ENCODE data around the gene SLC38A3.

The SLC38A3 gene

DNA sequence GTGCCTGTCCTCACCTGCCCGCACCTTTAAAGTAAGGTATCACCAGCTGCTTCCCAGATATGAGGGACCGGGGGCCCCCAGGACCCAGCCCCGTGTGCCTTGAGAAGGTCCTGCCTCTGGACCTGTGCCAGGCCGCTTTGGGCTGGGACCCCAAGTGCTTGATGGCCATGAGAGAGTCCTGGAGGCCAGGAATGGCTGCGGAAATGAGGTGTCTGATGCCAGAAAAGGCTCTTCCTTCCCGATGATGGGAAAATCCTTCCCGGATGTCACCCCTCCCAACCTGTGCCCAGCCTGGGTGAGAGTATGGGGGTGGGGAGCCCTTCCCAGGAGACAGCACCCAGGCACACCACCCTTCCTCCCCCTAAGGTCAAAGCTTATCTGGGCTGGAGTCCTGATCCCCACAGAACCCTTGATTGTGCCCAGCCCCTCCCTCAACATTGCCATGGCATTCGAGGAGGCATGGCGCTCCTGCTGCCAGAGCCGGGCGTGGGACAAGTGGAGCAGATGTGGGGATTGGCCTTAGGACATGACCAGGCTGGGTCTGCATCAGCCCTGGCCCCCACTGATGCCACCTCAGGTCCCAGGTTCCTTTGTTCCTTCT lies 35.7 kb upstream of the SLC38A3 start:
- no peak for DNase-seq

DNA sequence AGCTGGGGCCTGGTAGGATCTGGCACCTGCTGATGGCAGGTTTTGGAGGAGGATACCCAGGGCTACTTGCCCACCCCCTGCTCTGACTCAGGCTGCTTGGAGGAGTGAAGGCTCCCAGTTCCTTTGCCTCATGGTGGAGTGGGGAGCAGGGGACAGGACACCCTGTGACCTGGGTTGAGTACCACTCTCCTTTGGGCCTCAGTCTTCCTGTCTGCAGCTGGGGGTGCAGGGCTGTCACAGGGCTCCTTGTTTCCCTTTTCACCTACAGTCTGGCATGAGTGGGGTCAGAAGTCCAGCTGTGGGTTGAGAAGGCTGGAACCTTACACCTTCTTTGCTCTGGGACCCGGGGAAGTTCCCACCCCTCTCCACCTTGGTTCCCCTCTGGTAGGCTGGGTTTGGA lies 35.2 kb upstream of the SLC38A3 start:
- DNase-seq, result no peak

- DNase-seq, result no peak
Measured at GRCh38 chr3:50170689-50171088, 34.4 kb upstream of the SLC38A3 start.

DNA sequence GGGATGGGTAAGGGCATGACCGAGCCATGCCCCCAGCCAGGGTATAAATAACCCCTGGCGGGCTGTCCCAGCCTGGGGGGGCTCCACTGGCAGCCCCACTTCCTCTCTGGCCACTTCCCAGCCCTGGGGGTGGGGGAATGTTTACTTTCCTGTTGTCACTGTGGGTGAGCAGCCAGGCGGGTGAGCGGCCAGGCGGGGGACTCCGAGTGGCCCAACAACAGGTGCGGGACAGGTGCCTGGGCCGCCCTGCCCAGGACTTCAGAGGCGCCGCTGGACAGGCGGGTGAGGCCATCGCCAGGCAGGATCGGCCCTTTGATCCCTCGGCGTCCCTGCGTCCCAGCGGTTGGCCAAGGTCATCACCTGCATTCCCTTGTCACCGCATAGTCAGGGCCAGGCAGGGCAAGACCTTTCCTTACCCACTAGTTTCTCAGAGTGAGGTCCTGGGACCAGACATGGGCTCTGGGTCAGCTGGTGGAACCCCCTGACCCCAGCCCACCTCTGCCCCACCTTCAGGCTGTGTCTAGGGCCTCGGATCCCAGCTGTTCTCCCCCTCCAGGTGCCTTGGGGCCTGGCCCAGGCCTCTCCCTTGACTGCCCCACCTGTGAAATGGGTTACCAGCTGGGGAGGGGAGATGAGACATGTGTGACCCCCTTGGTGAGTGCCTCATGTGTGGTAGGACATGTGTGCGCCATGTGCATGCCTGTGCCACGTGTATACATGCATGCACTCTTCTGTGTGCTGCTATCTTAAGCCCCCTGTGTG lies 33.4 kb upstream of the SLC38A3 start:
- DNase-seq, result no peak

DNA sequence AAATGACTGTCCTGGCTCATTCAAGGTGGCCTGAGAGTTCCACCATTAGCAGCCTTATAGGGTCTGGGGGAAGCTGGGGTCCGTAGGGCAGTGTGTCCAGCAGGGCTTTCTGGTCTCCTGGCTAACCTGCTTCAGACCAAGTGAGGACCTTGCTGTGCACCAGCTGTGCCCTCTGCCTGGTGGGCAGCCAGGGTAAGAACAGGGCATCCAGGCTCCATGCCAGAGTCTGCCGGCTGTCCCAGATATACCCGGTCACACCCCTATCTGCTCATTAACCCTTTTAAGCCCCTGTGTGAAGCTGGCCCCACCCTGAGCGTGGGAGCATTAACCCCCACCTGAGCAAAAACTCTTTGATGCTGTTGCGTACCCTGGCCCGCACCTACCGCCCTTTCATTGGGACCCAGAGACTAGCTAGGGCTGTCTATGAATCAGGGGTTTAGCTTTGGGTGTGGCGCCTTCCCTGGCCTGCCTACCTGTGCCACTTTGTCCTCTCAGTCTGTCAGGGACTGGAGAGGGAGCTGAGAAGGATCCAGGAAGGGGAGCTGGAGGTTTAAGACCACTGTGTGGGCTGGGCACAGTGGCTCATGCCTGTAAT lies 32.3 kb upstream of the SLC38A3 start:
- DNase-seq, result no peak

DNA sequence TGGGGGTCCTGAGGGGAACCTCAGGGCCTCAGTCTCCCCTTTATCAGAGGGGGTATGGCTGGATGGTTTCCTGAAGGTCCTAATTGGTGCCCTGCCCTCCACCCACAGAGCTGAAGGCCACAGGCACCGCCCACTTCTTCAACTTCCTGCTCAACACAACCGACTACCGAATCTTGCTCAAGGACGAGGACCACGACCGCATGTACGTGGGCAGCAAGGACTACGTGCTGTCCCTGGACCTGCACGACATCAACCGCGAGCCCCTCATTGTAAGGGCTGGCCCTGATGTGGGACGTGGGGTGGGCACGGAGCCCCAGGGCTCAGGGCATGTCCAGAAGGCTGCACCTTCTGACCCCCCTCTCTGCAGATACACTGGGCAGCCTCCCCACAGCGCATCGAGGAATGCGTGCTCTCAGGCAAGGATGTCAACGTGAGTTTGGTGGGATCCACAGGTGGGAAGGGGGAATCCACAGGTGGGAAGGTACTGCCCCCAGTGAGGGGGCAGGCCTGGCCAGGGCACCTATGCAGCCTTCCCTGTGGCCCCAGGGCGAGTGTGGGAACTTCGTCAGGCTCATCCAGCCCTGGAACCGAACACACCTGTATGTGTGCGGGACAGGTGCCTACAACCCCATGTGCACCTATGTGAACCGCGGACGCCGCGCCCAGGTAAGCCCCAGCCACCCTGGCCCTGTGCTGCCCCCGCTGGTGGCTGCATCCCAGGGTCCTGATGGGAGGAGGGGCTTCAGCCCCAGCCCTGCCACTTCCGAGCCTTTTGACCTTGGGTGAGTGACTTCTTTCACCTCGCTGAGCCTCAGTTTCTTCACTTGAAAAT lies 31.2 kb upstream of the SLC38A3 start:
- DNase-seq, result no peak

DNA sequence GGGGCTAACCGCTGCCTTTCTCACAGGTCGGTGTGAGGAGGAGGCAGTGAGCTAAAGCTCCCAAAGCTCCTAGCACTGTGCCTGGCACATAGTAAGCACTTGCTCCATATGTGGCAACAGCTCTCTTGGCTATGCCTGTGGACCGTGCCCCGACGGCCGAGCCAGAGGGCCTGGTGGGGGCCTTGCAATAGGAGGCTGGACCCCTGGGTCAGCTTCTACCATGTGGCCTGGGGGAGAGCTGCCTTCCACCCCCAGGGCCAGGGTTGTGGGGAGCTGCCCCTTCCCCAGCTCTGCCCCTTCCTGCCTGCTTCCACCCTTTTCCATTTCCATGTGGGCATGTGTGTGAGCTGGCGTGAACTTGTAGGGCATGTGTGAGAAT lies 30.6 kb upstream of the SLC38A3 start:
- DNase-seq, result no peak

DNA sequence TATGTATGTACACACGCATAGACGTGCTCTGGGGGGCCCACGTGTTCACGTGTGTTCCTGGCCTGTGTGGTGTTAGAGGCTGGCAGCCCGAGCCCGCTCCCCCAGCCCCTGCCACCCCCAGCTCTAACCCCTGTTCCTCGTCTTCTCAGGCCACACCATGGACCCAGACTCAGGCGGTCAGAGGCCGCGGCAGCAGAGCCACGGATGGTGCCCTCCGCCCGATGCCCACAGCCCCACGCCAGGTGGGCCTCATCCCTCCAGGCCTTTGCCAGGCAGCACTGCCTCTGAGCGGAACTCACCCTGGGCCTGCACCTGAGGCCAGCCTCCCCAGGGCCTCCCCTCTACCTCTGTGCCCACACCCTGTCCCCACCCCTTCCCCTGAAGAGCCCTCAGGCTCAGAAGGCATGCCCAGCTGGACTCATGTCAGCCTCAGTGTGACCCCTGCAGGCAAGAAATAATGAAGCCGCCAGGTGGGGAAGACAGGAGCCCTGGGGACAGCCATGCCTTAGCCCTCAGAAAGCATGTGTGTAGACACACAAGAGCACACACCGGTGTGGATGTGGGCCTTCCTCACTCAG lies 30.0 kb upstream of the SLC38A3 start:
- no peak for DNase-seq

DNA sequence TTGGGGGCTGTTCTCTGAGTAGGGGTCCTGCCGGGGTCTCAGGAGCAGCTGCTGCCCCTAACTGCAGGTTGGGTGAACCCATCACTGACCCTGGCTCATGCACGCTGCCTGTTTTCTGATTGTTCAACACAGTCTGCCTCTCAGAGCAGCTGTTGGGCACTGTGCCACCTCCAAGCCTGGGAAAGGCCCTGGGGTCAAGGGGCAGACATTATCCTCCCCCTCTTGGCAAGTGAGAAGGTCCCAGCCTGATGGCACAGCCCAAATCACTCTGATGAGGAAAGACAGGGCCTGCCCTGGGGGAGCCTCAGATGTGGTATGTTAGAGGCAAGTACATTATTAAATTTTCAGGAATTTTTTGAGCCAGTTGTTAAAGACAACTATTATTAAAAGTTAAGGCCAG lies 27.7 kb upstream of the SLC38A3 start:
- no peak for DNase-seq

DNA sequence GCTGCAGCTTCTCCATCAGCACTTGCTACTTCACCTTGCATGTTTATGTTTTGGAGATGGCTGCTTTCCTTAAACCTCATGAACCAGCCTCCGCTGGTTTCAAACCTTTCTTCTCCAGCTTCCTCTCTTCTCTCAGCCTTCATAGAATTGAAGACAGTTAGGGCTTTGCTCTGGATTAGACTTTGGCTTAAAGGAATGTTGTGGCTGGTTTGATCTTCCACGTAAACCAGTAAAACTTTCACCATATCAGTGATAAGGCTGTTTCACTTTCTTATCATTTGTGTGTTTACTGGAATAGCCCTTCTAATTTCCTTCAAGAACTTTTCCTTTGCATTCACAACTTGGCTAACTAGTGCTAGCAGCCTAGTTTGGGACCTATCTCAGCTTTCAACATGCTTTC lies 25.4 kb upstream of the SLC38A3 start:
- no peak for DNase-seq

- DNase-seq, result no peak
Measured at GRCh38 chr3:50181985-50182384, 23.1 kb upstream of the SLC38A3 start.

GRCh38 chr3:50182533-50183099 lies 22.5 kb upstream of the SLC38A3 start:
- no peak for DNase-seq

- no peak for DNase-seq
Measured at GRCh38 chr3:50183755-50184154, 21.3 kb upstream of the SLC38A3 start.

GRCh38 chr3:50184242-50184978 lies 20.7 kb upstream of the SLC38A3 start:
- DNase-seq, result no peak

DNA sequence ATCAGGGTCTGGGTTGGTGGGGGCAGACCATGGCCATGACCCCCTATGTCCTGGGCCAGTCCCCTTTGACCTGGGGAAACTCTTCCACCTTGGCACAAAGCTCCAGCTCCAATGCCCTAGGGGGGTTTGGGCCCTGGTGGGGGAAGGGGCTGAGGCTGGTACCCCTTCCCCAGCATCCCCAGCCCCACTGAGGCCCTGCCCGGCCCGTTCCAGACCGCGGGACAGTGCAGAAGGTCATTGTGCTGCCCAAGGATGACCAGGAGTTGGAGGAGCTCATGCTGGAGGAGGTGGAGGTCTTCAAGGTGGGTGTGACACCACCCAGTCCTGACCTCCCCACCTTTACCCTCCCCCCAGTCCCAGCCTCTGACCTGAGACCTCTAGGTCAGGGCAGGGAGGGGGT lies 19.8 kb upstream of the SLC38A3 start:
- no peak for DNase-seq

- no peak for DNase-seq
Measured at GRCh38 chr3:50186096-50186495, 19.0 kb upstream of the SLC38A3 start.

GRCh38 chr3:50187750-50188149 lies 17.3 kb upstream of the SLC38A3 start:
- no peak for DNase-seq

GRCh38 chr3:50189274-50189673 lies 15.8 kb upstream of the SLC38A3 start:
- DNase-seq, result no peak

GRCh38 chr3:50189989-50190388 lies 15.1 kb upstream of the SLC38A3 start:
- no peak for DNase-seq

GRCh38 chr3:50190936-50191660 lies 14.0 kb upstream of the SLC38A3 start, which contains the start of gene GNAT1:
TSS of gene GNAT1 (plus strand) at chr3:50191610. CDS start at chr3:50191726, 116 bp downstream.
- no peak for DNase-seq

DNA sequence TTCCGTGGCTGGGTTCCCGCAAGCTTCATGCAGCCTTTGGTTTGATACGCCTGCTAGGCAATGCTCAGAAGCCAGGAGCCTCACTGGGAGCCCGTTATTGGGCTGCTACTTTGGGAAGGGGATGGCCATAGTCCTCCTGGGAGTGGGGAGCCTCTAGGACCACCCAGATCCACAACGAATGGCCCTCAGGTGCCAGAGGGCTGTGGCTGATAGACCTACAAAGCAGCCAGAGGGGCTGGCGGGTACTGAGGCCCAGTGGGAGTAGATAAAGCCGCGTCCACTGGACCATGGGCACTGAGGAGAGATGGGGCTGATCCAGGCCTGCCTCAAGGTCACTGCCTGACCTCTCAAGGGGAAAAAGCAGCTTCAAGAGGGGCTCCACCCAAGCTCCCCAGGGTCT lies 12.9 kb upstream of the SLC38A3 start:
- DNase-seq, result no peak
